ENCODE data around the gene MAF. TPM values are rescaled to one million over a fixed set of nuclear protein-coding genes. Genes with fewer than 3 reads are reported as not detected.

MAF gene
- total and polyA plus RNA-seq, 2 of the 13 experiments (the other 11 are each of a cell fraction or from before 2014, with no cell fraction given), result 0.07 to 0.31 TPM

DNA sequence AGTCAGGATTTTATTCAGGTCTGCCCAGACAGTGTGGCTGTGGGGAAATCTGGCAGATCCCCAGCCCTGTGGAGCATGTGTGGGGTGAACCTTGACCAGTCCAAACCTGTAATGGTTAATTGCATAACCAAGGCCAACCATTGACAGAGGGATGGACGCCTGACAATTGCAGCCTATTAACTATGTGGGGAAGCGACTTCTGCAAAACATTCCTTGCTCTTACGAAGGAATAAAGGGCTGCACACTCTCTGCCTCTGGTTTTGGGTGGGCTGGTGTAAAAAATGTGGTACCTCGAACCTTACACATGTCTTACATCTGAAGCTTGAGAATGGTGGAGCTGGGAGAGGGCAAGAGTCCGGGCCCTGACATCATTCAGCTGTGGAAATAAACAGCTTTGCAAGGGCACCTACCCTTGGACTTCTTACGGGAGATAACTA is 35.8 kb downstream of the MAF start (continued):
- TF ChIP-seq, protein P1, sequence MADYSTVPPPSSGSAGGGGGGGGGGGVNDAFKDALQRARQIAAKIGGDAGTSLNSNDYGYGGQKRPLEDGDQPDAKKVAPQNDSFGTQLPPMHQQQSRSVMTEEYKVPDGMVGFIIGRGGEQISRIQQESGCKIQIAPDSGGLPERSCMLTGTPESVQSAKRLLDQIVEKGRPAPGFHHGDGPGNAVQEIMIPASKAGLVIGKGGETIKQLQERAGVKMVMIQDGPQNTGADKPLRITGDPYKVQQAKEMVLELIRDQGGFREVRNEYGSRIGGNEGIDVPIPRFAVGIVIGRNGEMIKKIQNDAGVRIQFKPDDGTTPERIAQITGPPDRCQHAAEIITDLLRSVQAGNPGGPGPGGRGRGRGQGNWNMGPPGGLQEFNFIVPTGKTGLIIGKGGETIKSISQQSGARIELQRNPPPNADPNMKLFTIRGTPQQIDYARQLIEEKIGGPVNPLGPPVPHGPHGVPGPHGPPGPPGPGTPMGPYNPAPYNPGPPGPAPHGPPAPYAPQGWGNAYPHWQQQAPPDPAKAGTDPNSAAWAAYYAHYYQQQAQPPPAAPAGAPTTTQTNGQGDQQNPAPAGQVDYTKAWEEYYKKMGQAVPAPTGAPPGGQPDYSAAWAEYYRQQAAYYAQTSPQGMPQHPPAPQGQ (CRISPR knock-in tag; IDR thresholded peaks at IDR 0.05; ENCODE audit: borderline replicate concordance), result no peak
- TF ChIP-seq ZNF121 (CRISPR knock-in tag; IDR thresholded peaks at IDR 0.05) (no peak), WIZ (CRISPR knock-in tag; IDR thresholded peaks at IDR 0.05) (peak; percentile 67; the same call in 1 of the 2 replicates), YEATS4 (CRISPR knock-in tag; IDR thresholded peaks at IDR 0.05; ENCODE audit: borderline replicate concordance) (0 out of 2 replicates have a peak, but pooled peaks have one; percentile 48)
- TF ChIP-seq, protein P2, sequence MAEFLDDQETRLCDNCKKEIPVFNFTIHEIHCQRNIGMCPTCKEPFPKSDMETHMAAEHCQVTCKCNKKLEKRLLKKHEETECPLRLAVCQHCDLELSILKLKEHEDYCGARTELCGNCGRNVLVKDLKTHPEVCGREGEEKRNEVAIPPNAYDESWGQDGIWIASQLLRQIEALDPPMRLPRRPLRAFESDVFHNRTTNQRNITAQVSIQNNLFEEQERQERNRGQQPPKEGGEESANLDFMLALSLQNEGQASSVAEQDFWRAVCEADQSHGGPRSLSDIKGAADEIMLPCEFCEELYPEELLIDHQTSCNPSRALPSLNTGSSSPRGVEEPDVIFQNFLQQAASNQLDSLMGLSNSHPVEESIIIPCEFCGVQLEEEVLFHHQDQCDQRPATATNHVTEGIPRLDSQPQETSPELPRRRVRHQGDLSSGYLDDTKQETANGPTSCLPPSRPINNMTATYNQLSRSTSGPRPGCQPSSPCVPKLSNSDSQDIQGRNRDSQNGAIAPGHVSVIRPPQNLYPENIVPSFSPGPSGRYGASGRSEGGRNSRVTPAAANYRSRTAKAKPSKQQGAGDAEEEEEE (CRISPR knock-in tag; IDR thresholded peaks at IDR 0.05; ENCODE audit: borderline replicate concordance), result no peak
- TF ChIP-seq, protein P3, sequence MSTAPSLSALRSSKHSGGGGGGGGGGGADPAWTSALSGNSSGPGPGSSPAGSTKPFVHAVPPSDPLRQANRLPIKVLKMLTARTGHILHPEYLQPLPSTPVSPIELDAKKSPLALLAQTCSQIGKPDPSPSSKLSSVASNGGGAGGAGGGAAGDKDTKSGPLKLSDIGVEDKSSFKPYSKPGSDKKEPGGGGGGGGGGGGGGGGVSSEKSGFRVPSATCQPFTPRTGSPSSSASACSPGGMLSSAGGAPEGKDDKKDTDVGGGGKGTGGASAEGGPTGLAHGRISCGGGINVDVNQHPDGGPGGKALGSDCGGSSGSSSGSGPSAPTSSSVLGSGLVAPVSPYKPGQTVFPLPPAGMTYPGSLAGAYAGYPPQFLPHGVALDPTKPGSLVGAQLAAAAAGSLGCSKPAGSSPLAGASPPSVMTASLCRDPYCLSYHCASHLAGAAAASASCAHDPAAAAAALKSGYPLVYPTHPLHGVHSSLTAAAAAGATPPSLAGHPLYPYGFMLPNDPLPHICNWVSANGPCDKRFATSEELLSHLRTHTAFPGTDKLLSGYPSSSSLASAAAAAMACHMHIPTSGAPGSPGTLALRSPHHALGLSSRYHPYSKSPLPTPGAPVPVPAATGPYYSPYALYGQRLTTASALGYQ (CRISPR knock-in tag; IDR thresholded peaks at IDR 0.05), result no peak
- TF ChIP-seq, protein P4, sequence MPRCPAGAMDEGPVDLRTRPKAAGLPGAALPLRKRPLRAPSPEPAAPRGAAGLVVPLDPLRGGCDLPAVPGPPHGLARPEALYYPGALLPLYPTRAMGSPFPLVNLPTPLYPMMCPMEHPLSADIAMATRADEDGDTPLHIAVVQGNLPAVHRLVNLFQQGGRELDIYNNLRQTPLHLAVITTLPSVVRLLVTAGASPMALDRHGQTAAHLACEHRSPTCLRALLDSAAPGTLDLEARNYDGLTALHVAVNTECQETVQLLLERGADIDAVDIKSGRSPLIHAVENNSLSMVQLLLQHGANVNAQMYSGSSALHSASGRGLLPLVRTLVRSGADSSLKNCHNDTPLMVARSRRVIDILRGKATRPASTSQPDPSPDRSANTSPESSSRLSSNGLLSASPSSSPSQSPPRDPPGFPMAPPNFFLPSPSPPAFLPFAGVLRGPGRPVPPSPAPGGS (CRISPR knock-in tag; IDR thresholded peaks at IDR 0.05), result no peak
- TF ChIP-seq, protein P5, sequence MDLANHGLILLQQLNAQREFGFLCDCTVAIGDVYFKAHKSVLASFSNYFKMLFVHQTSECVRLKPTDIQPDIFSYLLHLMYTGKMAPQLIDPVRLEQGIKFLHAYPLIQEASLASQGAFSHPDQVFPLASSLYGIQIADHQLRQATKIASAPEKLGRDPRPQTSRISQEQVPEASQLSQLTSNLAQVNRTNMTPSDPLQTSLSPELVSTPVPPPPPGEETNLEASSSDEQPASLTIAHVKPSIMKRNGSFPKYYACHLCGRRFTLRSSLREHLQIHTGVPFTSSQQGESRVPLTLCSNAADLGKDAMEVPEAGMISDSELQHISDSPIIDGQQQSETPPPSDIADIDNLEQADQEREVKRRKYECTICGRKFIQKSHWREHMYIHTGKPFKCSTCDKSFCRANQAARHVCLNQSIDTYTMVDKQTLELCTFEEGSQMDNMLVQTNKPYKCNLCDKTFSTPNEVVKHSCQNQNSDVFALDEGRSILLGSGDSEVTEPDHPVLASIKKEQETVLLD (CRISPR knock-in tag; IDR thresholded peaks at IDR 0.05; ENCODE audit: low read depth), result no peak
